GM19328 (cell line): ENCODE data around the gene NECAB3.

ENCODE experiments used
- ATAC-seq: cut with Tn5 transposase; IDR thresholded peaks from one replicate; pipeline ENCODE4 v1.9.1; 2021; ENCODE audit warnings: mild to moderate bottlenecking, moderate library complexity; ENCODE audit not compliant: unreplicated experiment

The NECAB3 gene

DNA sequence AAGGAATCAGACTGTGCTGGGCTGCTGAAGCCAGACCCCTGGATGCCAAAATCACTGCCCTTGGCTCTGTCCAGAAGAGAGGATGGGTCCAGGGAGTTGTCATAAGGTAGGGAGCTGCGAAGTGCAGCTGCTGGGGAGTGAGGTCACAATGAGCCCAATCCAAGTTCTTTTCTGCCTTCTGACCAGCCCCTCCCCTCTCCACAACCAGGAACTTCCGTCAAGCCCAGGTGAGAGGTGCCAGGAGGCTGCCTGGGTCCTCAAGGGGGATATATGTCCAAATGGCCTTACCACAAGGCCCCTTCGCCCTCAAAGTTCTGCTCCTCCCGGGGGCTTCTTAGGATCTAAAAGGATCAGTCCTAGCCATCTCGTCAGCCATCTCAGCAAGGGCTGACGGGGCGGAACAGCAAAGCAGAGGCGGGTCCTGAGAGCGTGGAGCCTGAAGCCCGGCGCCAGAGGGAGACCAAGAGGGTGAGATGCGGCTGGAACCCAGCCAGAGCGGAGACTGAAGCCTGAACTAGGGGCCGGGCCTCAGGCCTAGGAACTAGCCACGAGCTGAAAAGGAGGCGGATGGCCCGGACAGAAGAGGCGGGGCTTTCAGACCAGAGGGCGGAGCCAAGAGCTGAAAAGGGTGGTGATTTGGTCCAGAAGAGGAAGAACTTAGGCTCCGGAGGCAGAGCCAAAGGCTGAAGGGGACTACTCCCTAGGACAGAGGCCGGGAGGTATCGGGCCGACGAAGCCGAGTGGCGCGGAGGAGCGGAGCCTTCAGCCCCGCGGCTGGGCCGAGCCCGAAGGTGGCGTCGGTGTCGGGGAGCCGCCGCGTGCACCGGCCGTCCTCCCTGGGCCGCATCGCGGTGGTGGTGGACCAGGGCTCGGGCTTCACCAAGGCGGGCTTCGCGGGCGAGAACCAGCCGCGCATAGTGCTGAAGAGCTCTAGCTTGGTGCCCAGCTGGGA, 7.7 kb downstream of the NECAB3 start, which contains the start of gene ACTL10:
ACTL10 (plus strand) TSS at position 651 of the 952 bp plus-strand sequence. CDS start 555 bp downstream, outside the sequence.
- ATAC-seq, result peak; percentile 61

DNA sequence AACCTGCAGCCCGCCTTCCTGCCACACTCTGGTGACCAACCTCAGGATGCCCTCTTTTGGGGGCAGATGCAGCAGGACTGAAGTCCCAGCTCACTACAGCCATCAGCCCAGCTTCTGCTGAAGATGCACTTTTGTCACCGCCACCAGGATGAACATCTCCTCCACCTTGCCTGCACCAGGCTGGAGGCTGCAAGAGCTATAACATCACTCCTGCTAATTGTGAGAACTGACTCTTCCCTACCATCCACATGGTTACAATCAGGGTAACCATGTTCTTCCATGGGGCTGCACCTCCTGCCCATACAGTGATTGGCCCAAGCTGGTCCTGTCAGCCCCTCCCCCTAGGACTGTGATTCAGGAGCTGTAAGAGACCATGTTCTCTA, 9.5 kb downstream of the NECAB3 start:
- no peak for ATAC-seq

- no peak for ATAC-seq
Measured at GRCh38 chr20:33664085-33664761, 10.0 kb downstream of the NECAB3 start.

DNA sequence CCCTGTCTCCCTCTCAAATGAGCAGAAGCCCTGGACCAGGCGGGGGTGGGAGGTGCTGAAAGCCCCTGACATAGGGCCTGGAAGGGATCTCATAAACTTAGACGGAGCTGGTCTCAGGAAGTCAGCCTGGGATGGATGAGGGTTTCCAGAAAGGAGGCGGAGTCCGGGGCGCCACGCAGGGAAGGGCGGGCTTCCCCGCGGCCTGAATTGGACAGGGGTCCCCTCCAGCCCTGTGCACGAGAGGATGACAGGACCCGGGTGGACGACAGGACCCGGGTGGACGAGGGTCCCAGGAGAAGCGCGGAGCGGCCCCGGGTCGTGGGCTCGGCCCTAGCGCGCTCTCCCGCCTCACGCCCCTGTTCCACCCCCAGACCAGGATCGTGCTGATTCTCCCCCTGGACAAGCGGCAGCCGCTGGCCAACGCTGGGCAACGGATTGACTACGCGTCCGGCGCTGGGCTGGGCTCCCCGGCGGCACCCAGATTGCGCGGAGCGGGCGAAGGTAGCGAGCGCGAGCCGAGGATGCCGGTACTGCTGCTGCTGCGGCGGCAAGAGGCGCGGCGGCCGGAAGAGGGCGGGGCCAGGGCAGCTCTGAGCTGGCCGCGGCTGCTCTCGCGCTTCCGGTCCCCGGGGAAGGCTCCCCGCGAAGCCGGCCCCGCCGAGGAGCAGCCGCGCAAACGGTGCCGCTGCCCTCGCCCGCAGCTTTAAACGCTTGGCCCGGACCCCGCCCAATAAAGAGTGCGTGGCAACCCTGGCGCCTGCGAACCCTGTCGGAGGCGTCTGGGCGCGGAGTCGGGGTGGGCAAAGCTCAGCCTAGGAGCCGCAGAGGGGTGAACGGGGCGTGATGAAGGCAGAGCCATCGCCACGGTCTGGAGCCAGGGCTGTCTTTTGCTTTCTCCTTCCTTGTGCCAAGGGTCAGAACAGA, 10.8 kb downstream of the NECAB3 start:
- ATAC-seq, result no peak

- ATAC-seq, result no peak
Measured at GRCh38 chr20:33662172-33662571, 12.1 kb downstream of the NECAB3 start, which contains the start of gene C20orf144. Gene C20orf144, plus strand, starts transcription at chr20:33662327. Its CDS starts 19 bp downstream, at chr20:33662346.

DNA sequence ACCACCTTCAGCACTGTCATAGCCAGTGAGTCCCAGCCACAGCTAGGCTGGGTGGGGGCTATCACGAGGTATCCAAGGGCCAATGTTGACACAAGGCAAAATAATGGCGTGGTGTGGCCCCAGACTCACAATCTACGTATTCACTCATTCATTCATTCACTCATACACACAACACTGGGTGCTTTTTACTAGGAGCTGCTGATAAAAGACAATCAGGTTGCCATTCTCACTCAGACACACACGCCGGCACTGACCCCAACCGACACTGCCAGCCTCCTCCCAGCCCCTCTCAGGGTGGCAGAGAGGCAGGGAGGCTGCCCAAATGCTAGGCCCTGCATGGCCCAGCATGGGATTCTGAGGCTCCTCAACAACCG, 13.6 kb downstream of the NECAB3 start:
- ATAC-seq, result no peak

- no peak for ATAC-seq
Measured at GRCh38 chr20:33660035-33660684, 14.1 kb downstream of the NECAB3 start.

DNA sequence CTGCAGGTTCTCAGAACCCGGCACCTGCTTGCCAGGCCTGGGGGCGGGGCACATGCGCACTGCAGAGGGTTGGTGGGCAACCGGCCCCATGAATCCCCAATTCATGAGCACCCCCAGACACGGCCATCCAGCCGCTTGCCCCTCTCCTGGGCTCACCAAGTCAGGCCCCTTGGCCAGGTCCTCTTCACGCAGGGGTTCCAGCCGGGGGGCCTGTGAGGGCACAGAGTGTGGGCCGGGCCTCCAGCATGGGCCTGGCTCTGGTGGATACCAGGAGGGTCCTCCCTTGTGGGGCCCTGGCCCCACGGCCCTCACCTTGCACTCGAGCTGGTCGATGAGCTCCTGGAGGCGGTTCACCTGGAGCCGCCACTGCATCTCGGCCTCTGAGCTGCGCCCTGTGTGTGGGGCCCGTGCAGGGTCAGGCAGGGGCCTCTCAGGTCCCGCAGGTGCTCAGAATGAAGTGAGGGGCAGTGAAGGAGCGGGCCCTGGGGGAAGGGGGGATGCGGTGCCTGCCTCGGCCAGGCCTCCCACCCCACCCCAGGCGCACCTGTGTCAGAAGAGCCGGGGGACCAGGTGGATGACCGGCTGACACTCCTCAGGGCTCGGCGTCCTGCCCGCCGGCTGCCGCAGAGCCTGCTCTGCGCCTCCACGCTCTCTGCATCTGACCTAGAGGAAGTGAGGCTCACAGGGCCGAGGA, 14.7 kb downstream of the NECAB3 start:
- no peak for ATAC-seq

- ATAC-seq, result no peak
Measured at GRCh38 chr20:33658929-33659328, 15.3 kb downstream of the NECAB3 start.

DNA sequence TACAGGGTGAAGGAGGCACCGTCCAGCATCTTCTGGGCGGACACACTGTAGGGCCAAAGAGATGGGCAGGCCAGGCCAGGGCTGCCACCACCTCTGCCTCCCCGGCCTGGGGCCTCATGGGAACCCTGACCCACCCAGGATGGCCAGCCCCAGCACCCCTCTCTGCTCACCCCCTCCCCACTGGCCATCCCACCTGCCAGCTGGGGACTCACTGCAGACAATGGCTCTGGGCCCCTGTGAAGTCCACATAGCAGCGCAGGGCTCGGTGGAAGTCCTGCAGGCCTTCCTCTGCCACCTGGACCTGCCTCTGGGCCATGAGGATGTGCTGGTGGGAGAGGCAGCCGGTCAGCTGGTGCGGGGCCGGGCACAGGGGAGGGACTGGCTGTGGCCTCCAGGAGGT, 15.7 kb downstream of the NECAB3 start:
- ATAC-seq, result no peak

GRCh38 chr20:33657704-33658095, 16.5 kb downstream of the NECAB3 start:
- ATAC-seq, result no peak

GRCh38 chr20:33656783-33657703, 17.2 kb downstream of the NECAB3 start:
- no peak for ATAC-seq

- ATAC-seq, result no peak
Measured at GRCh38 chr20:33656010-33656782, 18.0 kb downstream of the NECAB3 start.

- ATAC-seq, result no peak
Measured at GRCh38 chr20:33655164-33655563, 19.1 kb downstream of the NECAB3 start.

DNA sequence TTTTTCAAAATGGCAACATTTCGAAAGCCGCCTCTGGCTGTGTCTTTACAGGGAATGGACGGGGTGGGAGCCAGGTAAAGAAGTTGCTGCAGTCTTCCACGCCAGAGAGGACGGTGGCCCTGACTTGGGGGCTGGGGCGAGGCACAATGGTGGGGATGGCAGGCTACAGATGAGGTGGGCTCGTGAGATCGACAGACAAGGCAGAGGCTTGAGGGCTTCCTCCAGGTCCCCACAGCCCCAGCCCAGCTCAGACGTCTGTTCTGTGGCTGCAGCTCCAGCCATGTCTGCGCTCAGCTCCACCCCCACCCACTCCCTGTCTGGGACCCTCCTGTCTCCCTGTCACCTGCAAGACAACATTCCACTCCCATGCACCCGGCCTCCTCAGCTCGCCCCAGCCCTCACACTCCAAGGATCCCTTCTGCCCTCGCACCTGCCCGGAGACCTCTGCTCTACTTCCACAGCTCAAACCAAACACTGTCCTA, 19.5 kb downstream of the NECAB3 start:
- no peak for ATAC-seq

- no peak for ATAC-seq
Measured at GRCh38 chr20:33653900-33654596, 20.2 kb downstream of the NECAB3 start.

DNA sequence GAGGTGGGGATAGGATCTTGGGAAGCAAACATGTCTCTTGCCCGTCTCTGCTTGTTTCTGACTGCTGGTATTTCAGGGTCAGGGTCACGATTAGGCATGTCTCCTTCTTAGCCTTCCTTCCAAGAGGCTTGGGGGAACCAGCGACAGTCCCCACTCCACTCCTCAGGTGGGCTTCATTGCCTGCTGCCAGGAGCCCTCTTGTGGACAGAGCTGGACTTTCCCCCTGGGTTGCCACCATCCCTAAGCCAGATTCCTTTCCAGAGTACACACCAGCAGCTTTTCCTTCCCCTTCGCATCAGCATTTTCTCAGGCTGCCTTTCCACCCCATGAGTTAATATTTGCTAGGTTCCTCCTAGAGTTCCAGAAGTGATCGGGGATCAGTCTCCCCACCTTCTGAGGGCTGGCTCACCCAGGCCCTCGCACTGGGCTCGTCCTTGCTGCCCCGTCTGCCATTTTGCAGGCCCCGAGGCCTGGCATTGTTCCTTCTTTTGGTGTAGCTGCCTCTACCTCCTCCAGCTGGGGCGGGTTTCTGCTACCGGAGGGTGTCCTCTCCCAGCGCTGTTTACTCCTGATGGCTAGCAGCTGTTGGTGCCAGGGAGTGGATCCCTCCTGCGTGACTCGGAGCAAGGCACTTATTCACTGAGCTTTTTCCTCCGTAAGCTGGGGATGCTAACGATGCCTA, 20.9 kb downstream of the NECAB3 start:
- ATAC-seq, result no peak
